Measurements from ENCODE around the gene WWP2. TPM values are rescaled to one million over a fixed set of nuclear protein-coding genes. Genes with fewer than 3 reads are reported as not detected.

The WWP2 gene
- total RNA-seq, 1 experiment from 2014 or later: 22.8 TPM

GRCh38 chr16:69839798-69840409 is 77.8 kb downstream of the WWP2 start:
- Histone ChIP-seq H3K4me3 (ENCODE audit: low read depth in 2 of 2, low read length in 2 of 2) (no peak overlapping the region), H3K9me3 (ENCODE audit: control insufficient read depth, insufficient read depth, low read depth, low read length) (no peaks in the 10 kb centered on the region), H3K36me3 (ENCODE audit: control insufficient read depth, insufficient read depth, low read length) (no peaks in the 10 kb centered on the region), H3K4me1 (ENCODE audit: control insufficient read depth, insufficient read depth, low read length) (no peaks in the 10 kb centered on the region), H3K27me3 (ENCODE audit: control insufficient read depth, insufficient read depth, low read length) (no peaks in the 10 kb centered on the region), H3K27ac (ENCODE audit: low read length) (no peak overlapping the region)
- ChIA-PET POLR2A (interaction anchor here (0.6 kb wide), 2 partner anchors 25 to 42 kb away, joined by 5 to 9 read pairs; no protein-coding TSS in a partner anchor), CTCF (no interaction called here)
- DNase-seq (ENCODE audit: low read depth, low spot score) (no peak), ATAC-seq (no peak)
- in situ Hi-C loops (cut with HindIII; ENCODE audit: low pct_unique_long_range_greater_than_20kb, low sequenced_read_pairs) (no loop called here), intact Hi-C loops (cut with micrococcal nuclease; ENCODE audit: unreplicated experiment) (no loop called here)
- TF ChIP-seq REST (IDR thresholded peaks at IDR 0.05; ENCODE audit: insufficient read depth in 1 of 2, low read depth in 2 of 2, low read length in 1 of 2) (no peak), POLR2AphosphoS5 (IDR thresholded peaks at IDR 0.05; ENCODE audit: low read depth, low read length) (no peak), CTCF (IDR thresholded peaks at IDR 0.05) (no peak), SIN3A (IDR thresholded peaks at IDR 0.05; ENCODE audit: borderline replicate concordance, insufficient read depth, low read depth, low read length) (no peak), TCF7L2 (IDR thresholded peaks at IDR 0.05; ENCODE audit: low read depth, low read length) (no peak)
- no TSS peak for BruUV-seq (replicated peaks)

GRCh38 chr16:69840975-69841374 is 78.8 kb downstream of the WWP2 start:
- CTCF ChIA-PET: no interaction called here
- in situ Hi-C loops (cut with HindIII; ENCODE audit: low pct_unique_long_range_greater_than_20kb, low sequenced_read_pairs) (no loop called here), intact Hi-C loops (cut with micrococcal nuclease; ENCODE audit: unreplicated experiment) (no loop called here)
- H3K36me3 ChIP-seq (ENCODE audit: control insufficient read depth, insufficient read depth, low read length): no peaks in the 10 kb centered on the region
- DNase-seq (ENCODE audit: low read depth, low spot score): no peak
- no peak overlapping the region for H3K27ac ChIP-seq (ENCODE audit: low read length)
- H3K4me1 ChIP-seq (ENCODE audit: control insufficient read depth, insufficient read depth, low read length): no peaks in the 10 kb centered on the region
- POLR2A ChIA-PET: no interaction called here
- BruUV-seq (replicated peaks): no TSS peak
- no peak for TF ChIP-seq CTCF (IDR thresholded peaks at IDR 0.05)
- TF ChIP-seq POLR2AphosphoS5 (IDR thresholded peaks at IDR 0.05; ENCODE audit: low read depth, low read length): no peak
- no peak for TF ChIP-seq SIN3A (IDR thresholded peaks at IDR 0.05; ENCODE audit: borderline replicate concordance, insufficient read depth, low read depth, low read length)
- no peak for TF ChIP-seq TCF7L2 (IDR thresholded peaks at IDR 0.05; ENCODE audit: low read depth, low read length)
- no peak for TF ChIP-seq REST (IDR thresholded peaks at IDR 0.05; ENCODE audit: insufficient read depth in 1 of 2, low read depth in 2 of 2, low read length in 1 of 2)
- no peaks in the 10 kb centered on the region for H3K27me3 ChIP-seq (ENCODE audit: control insufficient read depth, insufficient read depth, low read length)
- H3K4me3 ChIP-seq (ENCODE audit: low read depth in 2 of 2, low read length in 2 of 2): no peak overlapping the region
- no peaks in the 10 kb centered on the region for H3K9me3 ChIP-seq (ENCODE audit: control insufficient read depth, insufficient read depth, low read depth, low read length)
- no peak for ATAC-seq
